H1 (cell line): ENCODE data around the gene ELL. TPM values are rescaled to one million over a fixed set of nuclear protein-coding genes. Genes with fewer than 3 reads are reported as not detected.

Source experiments
- ASH2L ChIP-seq: fragments of 200-600, 300-600 bp; sonication (generic); IDR thresholded peaks from one replicate; pipeline ENCODE4 v1.7.1; 2017; ENCODE audit warnings: low read length
- BACH1 ChIP-seq: IDR thresholded peaks from 2 replicates; pipeline ENCODE4 v1.6.1; 2012; ENCODE audit warnings: low read length, improper control_type of control experiment
- CREB1 ChIP-seq: IDR thresholded peaks from 2 replicates; pipeline ENCODE4 v1.6.1; 2012; ENCODE audit warnings: inconsistent platforms
- GABPA ChIP-seq: IDR thresholded peaks from 2 replicates; pipeline ENCODE4 v1.6.1; 2011; ENCODE audit warnings: mild to moderate bottlenecking, low read length, moderate library complexity, borderline replicate concordance; ENCODE audit not compliant: insufficient read depth
- RAD21 ChIP-seq, 2 experiments: IDR thresholded peaks in 1 of 2; conservative IDR thresholded peaks in 1 of 2; 2 replicates each; pipeline ENCODE4 v1.6.1; 2011; ENCODE audit warnings: low read depth in 2 of 2, low read length in 2 of 2, improper control_type of control experiment in 1 of 2, inconsistent platforms in 1 of 2, mild to moderate bottlenecking in 1 of 2, moderate library complexity in 1 of 2
- SP1 ChIP-seq: IDR thresholded peaks from 2 replicates; pipeline ENCODE4 v1.6.1; 2011; ENCODE audit warnings: low read depth, low read length
- SP2 ChIP-seq: IDR thresholded peaks from 2 replicates; pipeline ENCODE4 v1.6.1; 2012; ENCODE audit warnings: mild to moderate bottlenecking, low read length, inconsistent platforms
- SUZ12 ChIP-seq: fragments of 200-600 bp; sonication (generic); IDR thresholded peaks from 2 replicates; pipeline ENCODE4 v1.6.1; 2012; ENCODE audit warnings: mild to moderate bottlenecking, inconsistent platforms, low read length, moderate library complexity, mixed read lengths
- polyA plus RNA-seq, 7 experiments: library from polyadenylated mRNA; depleted of rRNA in 3 of 7; stranded (reverse) in 5 of 7; unstranded in 2 of 7; fragments of >200 nt in 5 of 7; fragments of 200-250 nt in 2 of 7; gene quantifications; 1 replicate in 5 of 7; 2 replicates in 1 of 7; 4 replicates in 1 of 7; pipeline versions ENCODE4 v1.2.1 to v1.2.3, GENCODE V29; 2011 to 2013; ENCODE audit warnings: missing spikeins in 2 of 7, mixed read lengths in 2 of 7
- total RNA-seq: library from RNA; stranded (reverse); fragmentation: NEBNext Ultra II Directional; extraction: Animal tissue kit (Norgen Biotek cat#: 25700); gene quantifications from 2 replicates; pipeline ENCODE4 v1.2.1, GENCODE V29; 2021
- TF ChIP-seq, protein P1 (sequence below): fragments of 300-600 bp; sonication (generic); IDR thresholded peaks from 2 replicates; pipeline ENCODE4 v1.7.1; 2012; ENCODE audit warnings: low read length, moderate library complexity, mild to moderate bottlenecking, inconsistent platforms; ENCODE audit not compliant: insufficient replicate concordance

Gene ELL
- total and polyA plus RNA-seq, 2 of the 8 experiments (the other 6 are each of a cell fraction or from before 2014, with no cell fraction given), result 5.2 to 10.5 TPM

GRCh38 chr19:18417250-18418028, 104.4 kb downstream of the ELL start (continued):
- TF ChIP-seq, protein P1, sequence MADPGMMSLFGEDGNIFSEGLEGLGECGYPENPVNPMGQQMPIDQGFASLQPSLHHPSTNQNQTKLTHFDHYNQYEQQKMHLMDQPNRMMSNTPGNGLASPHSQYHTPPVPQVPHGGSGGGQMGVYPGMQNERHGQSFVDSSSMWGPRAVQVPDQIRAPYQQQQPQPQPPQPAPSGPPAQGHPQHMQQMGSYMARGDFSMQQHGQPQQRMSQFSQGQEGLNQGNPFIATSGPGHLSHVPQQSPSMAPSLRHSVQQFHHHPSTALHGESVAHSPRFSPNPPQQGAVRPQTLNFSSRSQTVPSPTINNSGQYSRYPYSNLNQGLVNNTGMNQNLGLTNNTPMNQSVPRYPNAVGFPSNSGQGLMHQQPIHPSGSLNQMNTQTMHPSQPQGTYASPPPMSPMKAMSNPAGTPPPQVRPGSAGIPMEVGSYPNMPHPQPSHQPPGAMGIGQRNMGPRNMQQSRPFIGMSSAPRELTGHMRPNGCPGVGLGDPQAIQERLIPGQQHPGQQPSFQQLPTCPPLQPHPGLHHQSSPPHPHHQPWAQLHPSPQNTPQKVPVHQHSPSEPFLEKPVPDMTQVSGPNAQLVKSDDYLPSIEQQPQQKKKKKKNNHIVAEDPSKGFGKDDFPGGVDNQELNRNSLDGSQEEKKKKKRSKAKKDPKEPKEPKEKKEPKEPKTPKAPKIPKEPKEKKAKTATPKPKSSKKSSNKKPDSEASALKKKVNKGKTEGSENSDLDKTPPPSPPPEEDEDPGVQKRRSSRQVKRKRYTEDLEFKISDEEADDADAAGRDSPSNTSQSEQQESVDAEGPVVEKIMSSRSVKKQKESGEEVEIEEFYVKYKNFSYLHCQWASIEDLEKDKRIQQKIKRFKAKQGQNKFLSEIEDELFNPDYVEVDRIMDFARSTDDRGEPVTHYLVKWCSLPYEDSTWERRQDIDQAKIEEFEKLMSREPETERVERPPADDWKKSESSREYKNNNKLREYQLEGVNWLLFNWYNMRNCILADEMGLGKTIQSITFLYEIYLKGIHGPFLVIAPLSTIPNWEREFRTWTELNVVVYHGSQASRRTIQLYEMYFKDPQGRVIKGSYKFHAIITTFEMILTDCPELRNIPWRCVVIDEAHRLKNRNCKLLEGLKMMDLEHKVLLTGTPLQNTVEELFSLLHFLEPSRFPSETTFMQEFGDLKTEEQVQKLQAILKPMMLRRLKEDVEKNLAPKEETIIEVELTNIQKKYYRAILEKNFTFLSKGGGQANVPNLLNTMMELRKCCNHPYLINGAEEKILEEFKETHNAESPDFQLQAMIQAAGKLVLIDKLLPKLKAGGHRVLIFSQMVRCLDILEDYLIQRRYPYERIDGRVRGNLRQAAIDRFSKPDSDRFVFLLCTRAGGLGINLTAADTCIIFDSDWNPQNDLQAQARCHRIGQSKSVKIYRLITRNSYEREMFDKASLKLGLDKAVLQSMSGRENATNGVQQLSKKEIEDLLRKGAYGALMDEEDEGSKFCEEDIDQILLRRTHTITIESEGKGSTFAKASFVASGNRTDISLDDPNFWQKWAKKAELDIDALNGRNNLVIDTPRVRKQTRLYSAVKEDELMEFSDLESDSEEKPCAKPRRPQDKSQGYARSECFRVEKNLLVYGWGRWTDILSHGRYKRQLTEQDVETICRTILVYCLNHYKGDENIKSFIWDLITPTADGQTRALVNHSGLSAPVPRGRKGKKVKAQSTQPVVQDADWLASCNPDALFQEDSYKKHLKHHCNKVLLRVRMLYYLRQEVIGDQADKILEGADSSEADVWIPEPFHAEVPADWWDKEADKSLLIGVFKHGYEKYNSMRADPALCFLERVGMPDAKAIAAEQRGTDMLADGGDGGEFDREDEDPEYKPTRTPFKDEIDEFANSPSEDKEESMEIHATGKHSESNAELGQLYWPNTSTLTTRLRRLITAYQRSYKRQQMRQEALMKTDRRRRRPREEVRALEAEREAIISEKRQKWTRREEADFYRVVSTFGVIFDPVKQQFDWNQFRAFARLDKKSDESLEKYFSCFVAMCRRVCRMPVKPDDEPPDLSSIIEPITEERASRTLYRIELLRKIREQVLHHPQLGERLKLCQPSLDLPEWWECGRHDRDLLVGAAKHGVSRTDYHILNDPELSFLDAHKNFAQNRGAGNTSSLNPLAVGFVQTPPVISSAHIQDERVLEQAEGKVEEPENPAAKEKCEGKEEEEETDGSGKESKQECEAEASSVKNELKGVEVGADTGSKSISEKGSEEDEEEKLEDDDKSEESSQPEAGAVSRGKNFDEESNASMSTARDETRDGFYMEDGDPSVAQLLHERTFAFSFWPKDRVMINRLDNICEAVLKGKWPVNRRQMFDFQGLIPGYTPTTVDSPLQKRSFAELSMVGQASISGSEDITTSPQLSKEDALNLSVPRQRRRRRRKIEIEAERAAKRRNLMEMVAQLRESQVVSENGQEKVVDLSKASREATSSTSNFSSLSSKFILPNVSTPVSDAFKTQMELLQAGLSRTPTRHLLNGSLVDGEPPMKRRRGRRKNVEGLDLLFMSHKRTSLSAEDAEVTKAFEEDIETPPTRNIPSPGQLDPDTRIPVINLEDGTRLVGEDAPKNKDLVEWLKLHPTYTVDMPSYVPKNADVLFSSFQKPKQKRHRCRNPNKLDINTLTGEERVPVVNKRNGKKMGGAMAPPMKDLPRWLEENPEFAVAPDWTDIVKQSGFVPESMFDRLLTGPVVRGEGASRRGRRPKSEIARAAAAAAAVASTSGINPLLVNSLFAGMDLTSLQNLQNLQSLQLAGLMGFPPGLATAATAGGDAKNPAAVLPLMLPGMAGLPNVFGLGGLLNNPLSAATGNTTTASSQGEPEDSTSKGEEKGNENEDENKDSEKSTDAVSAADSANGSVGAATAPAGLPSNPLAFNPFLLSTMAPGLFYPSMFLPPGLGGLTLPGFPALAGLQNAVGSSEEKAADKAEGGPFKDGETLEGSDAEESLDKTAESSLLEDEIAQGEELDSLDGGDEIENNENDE, result no peak
- TF ChIP-seq SP2 (no peak), RAD21 (IDR thresholded peaks at IDR 0.05 in 1 of 2, conservative IDR thresholded peaks at IDR 0.05 in 1 of 2; ENCODE audit: low read depth in 2 of 2, low read length in 2 of 2) (no peak), ASH2L (peak; percentile 26), BACH1 (peak; percentile 7; the same call in 1 of the 2 replicates), SUZ12 (no peak), SP1 (no peak), CREB1 (no peak), GABPA (peak; percentile 80; the same call in 1 of the 2 replicates)
